Fibroblast of lung (primary cell): ENCODE data around the gene OR2D2.

Experiments used
- EZH2 ChIP-seq: IDR thresholded peaks from 2 replicates; pipeline ENCODE4 v1.5.1; 2012; ENCODE audit warnings: low read length, control low read depth, mild to moderate bottlenecking; ENCODE audit errors: missing control alignments
- TF ChIP-seq, protein P1 (sequence below), 2 donors: IDR thresholded peaks in 1 of 2; conservative IDR thresholded peaks in 1 of 2; 1 replicate in 1 of 2; 2 replicates in 1 of 2; pipeline ENCODE4 v1.5.1; 2011 to 2012; ENCODE audit warnings: low read length in 2 of 2, control low read depth in 1 of 2, inconsistent platforms in 1 of 2, low read depth in 1 of 2, mild to moderate bottlenecking in 1 of 2

DNA sequence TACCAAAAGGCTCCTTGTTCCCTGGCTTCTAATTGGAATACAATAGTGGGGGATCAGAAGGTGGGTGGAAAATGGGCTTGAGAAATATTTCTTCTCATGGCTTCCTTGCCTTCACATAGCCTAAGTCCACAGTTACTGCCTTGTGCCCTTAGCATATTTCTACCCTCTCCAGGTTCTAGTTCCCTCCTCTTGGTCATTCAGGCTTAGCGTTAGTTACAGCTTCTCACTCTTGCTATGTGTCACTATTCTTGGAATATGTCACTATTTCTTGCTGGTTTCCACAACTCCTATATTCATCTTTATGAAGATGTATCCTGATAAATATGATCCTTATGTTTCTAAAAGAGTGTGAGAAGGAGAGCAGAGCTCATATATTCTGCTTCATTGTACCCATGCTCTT, 2.5 kb downstream of the OR2D2 start:
- TF ChIP-seq, protein P1, sequence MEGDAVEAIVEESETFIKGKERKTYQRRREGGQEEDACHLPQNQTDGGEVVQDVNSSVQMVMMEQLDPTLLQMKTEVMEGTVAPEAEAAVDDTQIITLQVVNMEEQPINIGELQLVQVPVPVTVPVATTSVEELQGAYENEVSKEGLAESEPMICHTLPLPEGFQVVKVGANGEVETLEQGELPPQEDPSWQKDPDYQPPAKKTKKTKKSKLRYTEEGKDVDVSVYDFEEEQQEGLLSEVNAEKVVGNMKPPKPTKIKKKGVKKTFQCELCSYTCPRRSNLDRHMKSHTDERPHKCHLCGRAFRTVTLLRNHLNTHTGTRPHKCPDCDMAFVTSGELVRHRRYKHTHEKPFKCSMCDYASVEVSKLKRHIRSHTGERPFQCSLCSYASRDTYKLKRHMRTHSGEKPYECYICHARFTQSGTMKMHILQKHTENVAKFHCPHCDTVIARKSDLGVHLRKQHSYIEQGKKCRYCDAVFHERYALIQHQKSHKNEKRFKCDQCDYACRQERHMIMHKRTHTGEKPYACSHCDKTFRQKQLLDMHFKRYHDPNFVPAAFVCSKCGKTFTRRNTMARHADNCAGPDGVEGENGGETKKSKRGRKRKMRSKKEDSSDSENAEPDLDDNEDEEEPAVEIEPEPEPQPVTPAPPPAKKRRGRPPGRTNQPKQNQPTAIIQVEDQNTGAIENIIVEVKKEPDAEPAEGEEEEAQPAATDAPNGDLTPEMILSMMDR (conservative IDR thresholded peaks at IDR 0.05 in 1 of 2, IDR thresholded peaks at IDR 0.05 in 1 of 2; ENCODE audit: low read depth in 1 of 2, low read length in 2 of 2), result no peak
- TF ChIP-seq EZH2, result no peak
